ENCODE measurements around the gene EZH1. TPM values are rescaled to one million over a fixed set of nuclear protein-coding genes. Genes with fewer than 3 reads are reported as not detected.

The EZH1 gene
- total RNA-seq, 1 donor from 2014 or later = 18.2 TPM

GRCh38 chr17:42784409-42784808 is 39.6 kb upstream of the EZH1 start:
- FAIRE-seq (no peak), DNase-seq (ENCODE audit: low read depth) (no peak)
- H3K36me3 ChIP-seq (ENCODE audit: control insufficient read depth, insufficient read depth, low read length) = no peaks in the 10 kb centered on the region
- no peak overlapping the region for H3K4me3 ChIP-seq (ENCODE audit: low read depth, low read length)
- TF ChIP-seq, protein P1, sequence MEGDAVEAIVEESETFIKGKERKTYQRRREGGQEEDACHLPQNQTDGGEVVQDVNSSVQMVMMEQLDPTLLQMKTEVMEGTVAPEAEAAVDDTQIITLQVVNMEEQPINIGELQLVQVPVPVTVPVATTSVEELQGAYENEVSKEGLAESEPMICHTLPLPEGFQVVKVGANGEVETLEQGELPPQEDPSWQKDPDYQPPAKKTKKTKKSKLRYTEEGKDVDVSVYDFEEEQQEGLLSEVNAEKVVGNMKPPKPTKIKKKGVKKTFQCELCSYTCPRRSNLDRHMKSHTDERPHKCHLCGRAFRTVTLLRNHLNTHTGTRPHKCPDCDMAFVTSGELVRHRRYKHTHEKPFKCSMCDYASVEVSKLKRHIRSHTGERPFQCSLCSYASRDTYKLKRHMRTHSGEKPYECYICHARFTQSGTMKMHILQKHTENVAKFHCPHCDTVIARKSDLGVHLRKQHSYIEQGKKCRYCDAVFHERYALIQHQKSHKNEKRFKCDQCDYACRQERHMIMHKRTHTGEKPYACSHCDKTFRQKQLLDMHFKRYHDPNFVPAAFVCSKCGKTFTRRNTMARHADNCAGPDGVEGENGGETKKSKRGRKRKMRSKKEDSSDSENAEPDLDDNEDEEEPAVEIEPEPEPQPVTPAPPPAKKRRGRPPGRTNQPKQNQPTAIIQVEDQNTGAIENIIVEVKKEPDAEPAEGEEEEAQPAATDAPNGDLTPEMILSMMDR (IDR thresholded peaks at IDR 0.05; ENCODE audit: insufficient read depth, low read length, severe bottlenecking) = no peak
- peaks cover 6% of the 10 kb centered on the region for H3K27me3 ChIP-seq (ENCODE audit: control insufficient read depth, insufficient read depth, low read length)

GRCh38 chr17:42783791-42784138 is 38.9 kb upstream of the EZH1 start:
- Histone ChIP-seq H3K36me3 (ENCODE audit: control insufficient read depth, insufficient read depth, low read length) (peaks cover 2% of the 10 kb centered on the region), H3K27me3 (ENCODE audit: control insufficient read depth, insufficient read depth, low read length) (peaks cover 6% of the 10 kb centered on the region), H3K4me3 (ENCODE audit: low read depth, low read length) (no peak overlapping the region)
- DNase-seq (ENCODE audit: low read depth) = no peak
- FAIRE-seq = no peak
- TF ChIP-seq, protein P1 (IDR thresholded peaks at IDR 0.05; ENCODE audit: insufficient read depth, low read length, severe bottlenecking) = no peak

- TF ChIP-seq, protein P1 (IDR thresholded peaks at IDR 0.05; ENCODE audit: insufficient read depth, low read length, severe bottlenecking) = no peak
- Histone ChIP-seq H3K4me3 (ENCODE audit: low read depth, low read length) (no peak overlapping the region), H3K27me3 (ENCODE audit: control insufficient read depth, insufficient read depth, low read length) (peaks cover 6% of the 10 kb centered on the region), H3K36me3 (ENCODE audit: control insufficient read depth, insufficient read depth, low read length) (peaks cover 6% of the 10 kb centered on the region)
- peak; percentile 89 for DNase-seq (ENCODE audit: low read depth)
- FAIRE-seq = peak; percentile 83
Measured at GRCh38 chr17:42783062-42783790, 38.4 kb upstream of the EZH1 start.

- no peak for FAIRE-seq
- no peak for DNase-seq (ENCODE audit: low read depth)
- H3K27me3 ChIP-seq (ENCODE audit: control insufficient read depth, insufficient read depth, low read length) = peaks cover 6% of the 10 kb centered on the region
- no peak overlapping the region for H3K4me3 ChIP-seq (ENCODE audit: low read depth, low read length)
- TF ChIP-seq, protein P1 (IDR thresholded peaks at IDR 0.05; ENCODE audit: insufficient read depth, low read length, severe bottlenecking) = no peak
- H3K36me3 ChIP-seq (ENCODE audit: control insufficient read depth, insufficient read depth, low read length) = peaks cover 8% of the 10 kb centered on the region
Measured at GRCh38 chr17:42782166-42783061, 37.6 kb upstream of the EZH1 start.

- Histone ChIP-seq H3K36me3 (ENCODE audit: control insufficient read depth, insufficient read depth, low read length) (peaks cover 8% of the 10 kb centered on the region), H3K27me3 (ENCODE audit: control insufficient read depth, insufficient read depth, low read length) (peaks cover 6% of the 10 kb centered on the region), H3K4me3 (ENCODE audit: low read depth, low read length) (no peak overlapping the region)
- TF ChIP-seq, protein P1 (IDR thresholded peaks at IDR 0.05; ENCODE audit: insufficient read depth, low read length, severe bottlenecking) = no peak
- FAIRE-seq = no peak
- DNase-seq (ENCODE audit: low read depth) = no peak
Measured at GRCh38 chr17:42781639-42782165, 36.9 kb upstream of the EZH1 start.
